ENCODE results near the gene FABP7. TPM values are rescaled to one million over a fixed set of nuclear protein-coding genes. Genes with fewer than 3 reads are reported as not detected.
A peak's percentile ranks its signal among the peaks of the same experiment; 100 is the strongest.

Gene FABP7
- total RNA-seq, 2 donors from 2014 or later = not detected

DNA sequence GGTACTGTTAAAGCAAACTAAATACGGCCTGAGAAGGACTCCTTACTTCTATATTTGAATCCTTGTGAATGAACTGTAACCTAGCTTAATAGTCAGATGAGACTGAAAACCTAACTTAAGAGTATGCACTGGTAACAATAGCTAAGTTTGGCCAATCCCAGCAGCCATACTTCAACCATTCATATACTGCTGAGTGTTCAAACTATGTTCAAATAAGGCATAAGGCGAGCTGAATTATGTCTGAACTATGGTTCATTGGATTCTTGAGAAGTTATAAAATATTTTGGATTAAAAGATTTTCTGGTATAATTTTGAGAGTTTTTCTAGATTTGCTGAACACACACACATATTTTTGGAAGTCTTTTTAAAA, 11.8 kb downstream of the FABP7 start:
- Mint-ChIP-seq H3K36me3 (peaks cover 4% of the 10 kb centered on the region), H3K4me3 (peak overlapping the region; percentile 91), H3K4me1 (ENCODE audit: low read depth in 2 of 2) (peaks cover 10 to 15% of the 10 kb centered on the region in 2 donors), H3K27me3 (peaks cover 29 to 38% of the 10 kb centered on the region in 2 donors), H3K9me3 (no peaks in the 10 kb centered on the region), H3K27ac (no peak overlapping the region)
- DNase-seq (ENCODE audit: low spot score) (no peak), ATAC-seq (no peak)

DNA sequence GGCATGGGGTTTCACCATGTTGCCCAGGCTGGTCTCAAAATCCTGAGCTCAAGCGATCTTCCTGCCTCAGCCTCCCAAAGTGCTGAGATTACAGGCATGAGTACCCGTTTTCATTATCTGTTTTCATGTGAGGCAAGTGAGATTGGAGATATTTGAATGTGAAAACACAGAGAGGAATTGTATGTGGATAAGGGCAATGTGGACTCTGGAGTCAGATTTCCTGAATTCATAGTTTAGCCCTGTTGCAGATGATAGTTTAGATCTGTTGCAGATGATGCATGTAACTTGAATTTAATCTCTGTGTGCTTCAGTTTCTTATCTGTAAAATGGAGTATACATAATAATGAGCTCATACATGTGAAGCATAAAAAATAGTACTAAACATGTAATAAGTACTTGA, 13.2 kb downstream of the FABP7 start:
- Mint-ChIP-seq H3K4me1 (ENCODE audit: low read depth in 2 of 2) (peaks cover 10 to 15% of the 10 kb centered on the region in 2 donors), H3K36me3 (peaks cover 4% of the 10 kb centered on the region), H3K4me3 (no peak overlapping the region), H3K27ac (no peak overlapping the region), H3K27me3 (peaks cover 24 to 38% of the 10 kb centered on the region in 2 donors), H3K9me3 (no peaks in the 10 kb centered on the region)
- DNase-seq (ENCODE audit: low spot score) (no peak), ATAC-seq (no peak)

- H3K4me1 Mint-ChIP-seq (ENCODE audit: low read depth in 2 of 2) = peaks cover 0 to 3% of the 10 kb centered on the region in 2 donors
- no peak for DNase-seq (ENCODE audit: low spot score)
- H3K9me3 Mint-ChIP-seq = no peaks in the 10 kb centered on the region
- no peaks in the 10 kb centered on the region for H3K36me3 Mint-ChIP-seq
- ATAC-seq = no peak
- H3K27me3 Mint-ChIP-seq = peaks cover 3 to 12% of the 10 kb centered on the region in 2 donors
- H3K27ac Mint-ChIP-seq = peak overlapping the region in 1 of 2 donors; percentile 26
- no peak overlapping the region for H3K4me3 Mint-ChIP-seq
These were observed 18.0 kb downstream of the FABP7 start for GRCh38 chr6:122797537-122797936.

GRCh38 chr6:122798099-122798641, 18.7 kb downstream of the FABP7 start:
- ATAC-seq (peak; percentile 60 to 70), DNase-seq (ENCODE audit: low spot score) (no peak)
- no peaks in the 10 kb centered on the region for H3K9me3 Mint-ChIP-seq
- H3K4me3 Mint-ChIP-seq = no peak overlapping the region
- H3K36me3 Mint-ChIP-seq = no peaks in the 10 kb centered on the region
- peaks cover 0 to 3% of the 10 kb centered on the region in 2 donors for H3K4me1 Mint-ChIP-seq (ENCODE audit: low read depth in 2 of 2)
- H3K27ac Mint-ChIP-seq = peak overlapping the region in 1 of 2 donors; percentile 26
- H3K27me3 Mint-ChIP-seq = peaks cover 3 to 6% of the 10 kb centered on the region in 2 donors

DNA sequence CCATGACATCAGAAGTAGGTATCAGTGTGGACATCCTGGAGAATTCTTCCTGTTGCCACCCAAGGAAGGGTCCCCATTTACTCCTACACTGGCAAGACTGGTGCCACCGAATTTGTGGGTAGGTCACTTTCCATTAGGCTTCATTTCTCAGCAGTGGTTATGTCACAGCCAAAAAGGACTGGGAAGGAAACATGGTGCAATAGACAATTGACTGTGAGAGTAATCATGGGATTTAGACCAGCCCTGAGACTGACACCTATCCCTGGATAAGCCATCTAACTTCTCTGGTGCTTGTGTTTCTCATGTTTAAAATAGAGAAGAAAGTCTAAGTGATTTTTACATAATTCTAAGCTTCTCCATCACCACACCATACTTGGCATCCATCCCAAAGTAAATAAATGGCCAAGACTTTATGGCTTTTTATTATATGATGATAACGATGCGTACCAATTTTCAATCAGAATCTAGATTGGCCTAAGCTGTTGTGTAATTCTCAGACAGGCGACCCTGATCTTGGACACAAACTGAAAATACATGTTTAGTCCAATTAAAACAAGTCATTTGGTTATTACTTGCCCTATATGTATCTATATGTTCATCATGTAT, 19.7 kb downstream of the FABP7 start:
- Mint-ChIP-seq H3K27me3 (peaks cover 0 to 3% of the 10 kb centered on the region in 2 donors), H3K4me3 (no peak overlapping the region), H3K9me3 (no peaks in the 10 kb centered on the region)

GRCh38 chr6:122799916-122800686, 20.6 kb downstream of the FABP7 start:
- Mint-ChIP-seq H3K36me3 (no peaks in the 10 kb centered on the region), H3K27ac (no peak overlapping the region), H3K9me3 (no peaks in the 10 kb centered on the region), H3K4me1 (ENCODE audit: low read depth in 2 of 2) (peaks cover 0 to 3% of the 10 kb centered on the region in 2 donors), H3K4me3 (no peak overlapping the region), H3K27me3 (peaks cover 0 to 3% of the 10 kb centered on the region in 2 donors)
- ATAC-seq = no peak
- DNase-seq (ENCODE audit: low spot score) = no peak

More for the DNA sequence above, 19.7 kb downstream of the FABP7 start:
- Mint-ChIP-seq H3K27ac (no peak overlapping the region), H3K36me3 (no peaks in the 10 kb centered on the region), H3K4me1 (ENCODE audit: low read depth in 2 of 2) (peaks cover 0 to 3% of the 10 kb centered on the region in 2 donors)
- no peak for ATAC-seq
- DNase-seq (ENCODE audit: low spot score) = no peak

- DNase-seq (ENCODE audit: low spot score) (no peak), ATAC-seq (no peak)
- Mint-ChIP-seq H3K36me3 (no peaks in the 10 kb centered on the region), H3K27ac (no peak overlapping the region), H3K9me3 (no peaks in the 10 kb centered on the region), H3K4me3 (no peak overlapping the region), H3K4me1 (ENCODE audit: low read depth in 2 of 2) (peaks cover 0 to 3% of the 10 kb centered on the region in 2 donors), H3K27me3 (peaks cover 0 to 3% of the 10 kb centered on the region in 2 donors)
These were observed 21.4 kb downstream of the FABP7 start for GRCh38 chr6:122800906-122801305.

GRCh38 chr6:122801397-122801796, 21.9 kb downstream of the FABP7 start:
- Mint-ChIP-seq H3K4me1 (ENCODE audit: low read depth in 2 of 2) (peaks cover 0 to 3% of the 10 kb centered on the region in 2 donors), H3K36me3 (no peaks in the 10 kb centered on the region), H3K4me3 (no peak overlapping the region), H3K9me3 (no peaks in the 10 kb centered on the region), H3K27ac (no peak overlapping the region), H3K27me3 (peaks cover 0 to 3% of the 10 kb centered on the region in 2 donors)
- DNase-seq (ENCODE audit: low spot score) (no peak), ATAC-seq (no peak)

GRCh38 chr6:122803171-122803661, 23.7 kb downstream of the FABP7 start:
- Mint-ChIP-seq H3K27me3 (no peaks in the 10 kb centered on the region), H3K27ac (no peak overlapping the region), H3K4me1 (ENCODE audit: low read depth in 2 of 2) (no peaks in the 10 kb centered on the region), H3K4me3 (no peak overlapping the region), H3K9me3 (no peaks in the 10 kb centered on the region), H3K36me3 (no peaks in the 10 kb centered on the region)
- no peak for DNase-seq (ENCODE audit: low spot score)
- ATAC-seq = no peak

- H3K9me3 Mint-ChIP-seq = no peaks in the 10 kb centered on the region
- H3K4me1 Mint-ChIP-seq (ENCODE audit: low read depth in 2 of 2) = no peaks in the 10 kb centered on the region
- no peak overlapping the region for H3K27ac Mint-ChIP-seq
- H3K4me3 Mint-ChIP-seq = no peak overlapping the region
- ATAC-seq (no peak), DNase-seq (ENCODE audit: low spot score) (no peak)
- no peaks in the 10 kb centered on the region for H3K27me3 Mint-ChIP-seq
- H3K36me3 Mint-ChIP-seq = no peaks in the 10 kb centered on the region
These were observed 25.5 kb downstream of the FABP7 start for GRCh38 chr6:122804962-122805485.

DNA sequence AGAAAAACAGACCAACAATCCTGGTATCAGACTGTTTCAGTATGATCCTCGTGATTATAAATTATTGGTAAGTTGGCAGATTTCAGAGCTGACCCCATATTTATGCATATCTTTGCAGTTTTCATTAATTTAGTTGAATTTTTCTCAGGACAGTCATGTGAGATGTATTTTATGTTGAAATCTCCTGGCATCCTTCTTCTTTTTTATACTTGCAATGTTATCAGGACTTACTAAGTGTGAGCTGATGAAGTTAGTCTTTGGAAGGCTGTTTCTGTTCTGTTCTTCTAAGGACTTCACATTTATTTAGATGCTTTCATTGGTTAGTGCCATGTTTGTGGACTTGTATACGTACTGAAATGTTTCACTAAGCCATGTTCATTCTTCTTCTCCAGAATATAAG, 26.8 kb downstream of the FABP7 start:
- DNase-seq (ENCODE audit: low spot score) (no peak), ATAC-seq (no peak)
- no peak overlapping the region for H3K27ac Mint-ChIP-seq
- H3K36me3 Mint-ChIP-seq = no peaks in the 10 kb centered on the region
- H3K9me3 Mint-ChIP-seq = no peaks in the 10 kb centered on the region
- no peaks in the 10 kb centered on the region for H3K4me1 Mint-ChIP-seq (ENCODE audit: low read depth in 2 of 2)
- H3K4me3 Mint-ChIP-seq = no peak overlapping the region
- H3K27me3 Mint-ChIP-seq = no peaks in the 10 kb centered on the region

GRCh38 chr6:122808121-122808885, 28.8 kb downstream of the FABP7 start:
- Mint-ChIP-seq H3K4me1 (ENCODE audit: low read depth in 2 of 2) (no peaks in the 10 kb centered on the region), H3K27ac (no peak overlapping the region), H3K27me3 (peaks cover 0 to 3% of the 10 kb centered on the region in 2 donors), H3K4me3 (no peak overlapping the region), H3K9me3 (no peaks in the 10 kb centered on the region), H3K36me3 (no peaks in the 10 kb centered on the region)
- no peak for ATAC-seq
- no peak for DNase-seq (ENCODE audit: low spot score)

DNA sequence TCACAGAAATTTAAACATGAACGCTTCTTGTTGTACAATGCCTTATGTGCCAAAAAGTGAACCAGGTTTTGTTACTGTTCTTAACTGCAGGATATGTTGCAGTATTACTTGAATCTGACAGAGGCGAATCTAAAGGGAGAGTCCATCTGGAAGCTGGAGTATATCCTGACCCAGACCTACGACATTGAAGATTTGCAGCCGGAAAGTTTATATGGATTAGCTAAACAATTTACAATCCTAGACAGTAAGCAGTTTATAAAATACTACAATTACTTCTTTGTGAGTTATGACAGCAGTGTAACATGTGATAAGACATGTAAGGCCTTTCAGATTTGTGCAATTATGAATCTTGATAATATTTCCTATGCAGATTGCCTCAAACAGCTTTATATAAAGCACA, 29.5 kb downstream of the FABP7 start:
- Mint-ChIP-seq H3K4me1 (ENCODE audit: low read depth in 2 of 2) (no peaks in the 10 kb centered on the region), H3K36me3 (no peaks in the 10 kb centered on the region), H3K27me3 (peaks cover 0 to 6% of the 10 kb centered on the region in 2 donors), H3K4me3 (no peak overlapping the region), H3K9me3 (no peaks in the 10 kb centered on the region), H3K27ac (no peak overlapping the region)
- no peak for ATAC-seq
- no peak for DNase-seq (ENCODE audit: low spot score)

Measured in natural killer cell treated with Interleukin-12 subunit alpha and Interleukin-12 subunit beta and Interleukin-15 and Interleukin-18, amount 100 ng/mL, for 72 hours (primary cell).